Endothelial cell of umbilical vein (primary cell): Measurements from ENCODE around the gene COMMD10. TPM values are rescaled to one million over a fixed set of nuclear protein-coding genes. Genes with fewer than 3 reads are reported as not detected.

Source experiments
- BruUV-seq: library from RNA; stranded (reverse); fragments of 400-500 nt; replicated peaks from 2 replicates; lab custom pipeline; 2021; lab: Mats Ljungman, UMichigan
- CTCF ChIA-PET: fragments of 300-600, 350-600 bp; sonication (Branson Sonifier 250); formaldehyde crosslinking; loops from one replicate; lab custom pipeline; 2021; ENCODE audit warnings: antibody characterized with exemption, inconsistent platforms; lab: Charles Lee
- POLR2A ChIA-PET: fragments of 300-600, 350-600 bp; sonication (Branson Sonifier 250); formaldehyde crosslinking; loops from one replicate; lab custom pipeline; 2021; ENCODE audit warnings: antibody characterized with exemption, inconsistent platforms; lab: Charles Lee
- DNase-seq: peaks from one replicate; pipeline ENCODE4 v3.0.0-alpha.2; 2011; ENCODE audit warnings: low read depth, low spot score
- FAIRE-seq: peaks from 2 replicates; lab custom pipeline; 2011; peaks lifted over from hg19 to GRCh38; lab: Jason Lieb, UNC
- H2AFZ ChIP-seq: 2 replicates; pipeline ENCODE4 v1.6.0; 2012; ENCODE audit warnings: low read depth, low read length, control low read depth, inconsistent platforms
- H3K27ac ChIP-seq: 2 replicates; pipeline ENCODE4 v1.5.1; 2011; ENCODE audit warnings: low read depth, mild to moderate bottlenecking, control low read depth, low read length, moderate library complexity; ENCODE audit not compliant: insufficient read depth
- H3K27me3 ChIP-seq, 2 experiments: 2 replicates each; pipeline versions ENCODE4 v1.6.0 to v1.6.1; 2011; ENCODE audit warnings: low read length in 2 of 2, mixed read lengths in 1 of 2; ENCODE audit not compliant: control insufficient read depth in 2 of 2, insufficient read depth in 2 of 2
- H3K36me3 ChIP-seq, 2 experiments: 2 replicates in 1 of 2; 3 replicates in 1 of 2; pipeline ENCODE4 v1.5.1; 2011; ENCODE audit warnings: low read length in 2 of 2, mild to moderate bottlenecking in 1 of 2, moderate library complexity in 1 of 2; ENCODE audit not compliant: control insufficient read depth in 2 of 2, insufficient read depth in 2 of 2; ENCODE audit errors: extremely low read depth in 1 of 2
- H3K4me1 ChIP-seq: 3 replicates; pipeline ENCODE4 v1.5.1; 2011; ENCODE audit warnings: mild to moderate bottlenecking, low read length; ENCODE audit not compliant: control insufficient read depth, insufficient read depth; ENCODE audit errors: extremely low read depth
- H3K4me2 ChIP-seq: 2 replicates; pipeline ENCODE4 v1.6.1; 2011; ENCODE audit warnings: low read length, control low read depth, mixed read lengths; ENCODE audit not compliant: insufficient read depth
- H3K4me3 ChIP-seq, 3 experiments: fragments of 200-600 bp in 1 of 3; sonication (generic), shearing (Covaris generic) in 1 of 3; replicated peaks in 1 of 3; 2 replicates each; pipeline ENCODE4 v1.5.1; 2011 to 2016; ENCODE audit warnings: control low read depth in 3 of 3, low read length in 3 of 3, mild to moderate bottlenecking in 2 of 3, inconsistent platforms in 1 of 3, low read depth in 1 of 3, moderate library complexity in 1 of 3; ENCODE audit not compliant: insufficient read depth in 1 of 3
- H3K79me2 ChIP-seq: 2 replicates; pipeline ENCODE4 v1.6.0; 2012; ENCODE audit warnings: low read length, inconsistent platforms; ENCODE audit not compliant: control insufficient read depth, insufficient read depth
- H3K9ac ChIP-seq: replicated peaks from 2 replicates; pipeline ENCODE3; 2011; ENCODE audit warnings: low read length, control low read depth; ENCODE audit not compliant: insufficient read depth; ENCODE audit errors: extremely low read depth
- H3K9me1 ChIP-seq: replicated peaks from 3 replicates; pipeline ENCODE4 v1.6.0; 2011; ENCODE audit warnings: mild to moderate bottlenecking, low read length; ENCODE audit not compliant: control insufficient read depth, insufficient read depth; ENCODE audit errors: extremely low read depth
- H3K9me3 ChIP-seq: replicated peaks from 2 replicates; pipeline ENCODE4 v1.5.1; 2012; ENCODE audit warnings: low read length, inconsistent platforms; ENCODE audit not compliant: control insufficient read depth, insufficient read depth
- H4K20me1 ChIP-seq: replicated peaks from 2 replicates; pipeline ENCODE3; 2011; ENCODE audit warnings: mild to moderate bottlenecking, low read length; ENCODE audit not compliant: control insufficient read depth, insufficient read depth; ENCODE audit errors: extremely low read depth
- CTCF ChIP-seq, 2 donors: IDR thresholded peaks; 1 replicate in 1 of 2; 2 replicates in 1 of 2; pipeline ENCODE4 v1.5.1; 2011; ENCODE audit warnings: low read length in 2 of 2, mild to moderate bottlenecking in 2 of 2, moderate library complexity in 2 of 2, control low read depth in 1 of 2, inconsistent platforms in 1 of 2, low read depth in 1 of 2; ENCODE audit not compliant: insufficient read depth in 1 of 2; ENCODE audit errors: extremely low read depth in 1 of 2
- EZH2 ChIP-seq: IDR thresholded peaks from 2 replicates; pipeline ENCODE4 v1.6.1; 2012; ENCODE audit warnings: borderline replicate concordance, low read depth, mild to moderate bottlenecking, moderate library complexity, low read length, inconsistent platforms; ENCODE audit not compliant: severe bottlenecking
- FOS ChIP-seq: IDR thresholded peaks from 2 replicates; pipeline ENCODE4 v1.6.1; 2011; ENCODE audit warnings: mild to moderate bottlenecking, low read length, moderate library complexity, borderline replicate concordance; ENCODE audit not compliant: insufficient read depth
- GATA2 ChIP-seq: IDR thresholded peaks from 2 replicates; pipeline ENCODE4 v1.7.0; 2011; ENCODE audit warnings: low read depth, mild to moderate bottlenecking, moderate library complexity, mixed read lengths, low read length; ENCODE audit not compliant: insufficient read length, insufficient read depth
- JUN ChIP-seq: IDR thresholded peaks from 2 replicates; pipeline ENCODE4 v1.6.1; 2011; ENCODE audit warnings: borderline replicate concordance, low read depth; ENCODE audit not compliant: insufficient read length, insufficient read depth
- MAX ChIP-seq: IDR thresholded peaks from 2 replicates; pipeline ENCODE4 v1.6.1; 2011; ENCODE audit not compliant: insufficient read depth, insufficient read length
- MYC ChIP-seq: IDR thresholded peaks from one replicate; pipeline ENCODE4 v1.6.1; 2011; ENCODE audit warnings: mild to moderate bottlenecking, low read depth, low read length
- POLR2A ChIP-seq: IDR thresholded peaks from 2 replicates; pipeline ENCODE4 v1.6.1; 2012; ENCODE audit warnings: low read depth, mild to moderate bottlenecking, control low read depth, low read length
- POLR2AphosphoS5 ChIP-seq: IDR thresholded peaks from 2 replicates; pipeline ENCODE4 v1.6.1; 2012; ENCODE audit warnings: low read depth, mild to moderate bottlenecking, control low read depth, low read length, moderate library complexity; ENCODE audit not compliant: insufficient read depth
- dilution Hi-C: fragments of 300-500 bp; cut with MboI; formaldehyde crosslinking; loops from one replicate; pipeline ENCODE4 v1.15.0; 2019; ENCODE audit warnings: low sequenced_read_pairs; ENCODE audit not compliant: extremely low pct_ligation_motif_present
- intact Hi-C: fragments of 100-400 bp; cut with micrococcal nuclease; formaldehyde crosslinking; loops from one replicate; pipeline ENCODE4 v1.10.0; 2022
- polyA plus RNA-seq, 4 experiments: library from polyadenylated mRNA; depleted of rRNA in 3 of 4; stranded (reverse) in 3 of 4; unstranded in 1 of 4; fragments of >200 nt; gene quantifications; 2 replicates each; pipeline versions ENCODE4 v1.2.1 to v1.2.3, GENCODE V29; 2011 to 2012; ENCODE audit warnings: missing spikeins in 1 of 4
- total RNA-seq: library from RNA; stranded (reverse); gene quantifications from 2 replicates; pipeline ENCODE4 v1.2.3, GENCODE V29; 2021

The COMMD10 gene
- total and polyA plus RNA-seq, 2 donors (not counting 3 experiments of a cell fraction or from before 2014, with no cell fraction given), result 12.5 to 27.0 TPM

- no peak overlapping the region for H3K27ac ChIP-seq
- BruUV-seq, result no TSS peak
- H3K79me2 ChIP-seq, result peaks cover 16% of the 10 kb centered on the region
- no peak overlapping the region for H2AFZ ChIP-seq
- peaks cover 2% of the 10 kb centered on the region for H3K9me3 ChIP-seq
- H3K9ac ChIP-seq, result no peak overlapping the region
- no peaks in the 10 kb centered on the region for H3K36me3 ChIP-seq
- H3K4me3 ChIP-seq, result no peak overlapping the region
- FAIRE-seq (no peak), DNase-seq (no peak)
- no peaks in the 10 kb centered on the region for H3K27me3 ChIP-seq
- intact Hi-C loops, result no loop called here
- ChIA-PET POLR2A (no interaction called here), CTCF (no interaction called here)
- no peaks in the 10 kb centered on the region for H4K20me1 ChIP-seq
- dilution Hi-C loops, result no loop called here
- H3K4me2 ChIP-seq, result no peak overlapping the region
- no peaks in the 10 kb centered on the region for H3K9me1 ChIP-seq
- TF ChIP-seq CTCF (IDR thresholded peaks at IDR 0.05; ENCODE audit: extremely low read depth in 1 of 2, insufficient read depth in 1 of 2, low read depth in 1 of 2, low read length in 2 of 2), result no peak
- TF ChIP-seq POLR2A, result no peak
- no peak for TF ChIP-seq EZH2
- H3K4me1 ChIP-seq, result no peaks in the 10 kb centered on the region
Observed at GRCh38 chr5:116115163-116115562, 30.3 kb downstream of the COMMD10 start.

GRCh38 chr5:116130471-116130870, 45.6 kb downstream of the COMMD10 start:
- no peak overlapping the region for H3K9ac ChIP-seq
- POLR2A ChIA-PET, result no interaction called here
- no peaks in the 10 kb centered on the region for H3K9me3 ChIP-seq
- dilution Hi-C loops (no loop called here), intact Hi-C loops (no loop called here)
- H4K20me1 ChIP-seq, result no peaks in the 10 kb centered on the region
- no peak overlapping the region for H3K4me3 ChIP-seq
- no peak overlapping the region for H3K4me2 ChIP-seq
- H3K27ac ChIP-seq, result no peak overlapping the region
- DNase-seq (no peak), FAIRE-seq (no peak)
- H3K79me2 ChIP-seq, result no peaks in the 10 kb centered on the region
- no peaks in the 10 kb centered on the region for H3K9me1 ChIP-seq
- H2AFZ ChIP-seq, result no peak overlapping the region
- no peak for TF ChIP-seq CTCF (IDR thresholded peaks at IDR 0.05; ENCODE audit: extremely low read depth in 1 of 2, insufficient read depth in 1 of 2, low read depth in 1 of 2, low read length in 2 of 2)
- TF ChIP-seq POLR2AphosphoS5, result no peak
- no peak for TF ChIP-seq MAX
- no peak for TF ChIP-seq JUN
- TF ChIP-seq MYC, result no peak
- no peak for TF ChIP-seq EZH2
- no peak for TF ChIP-seq POLR2A
- TF ChIP-seq GATA2, result no peak
- TF ChIP-seq FOS, result no peak
- no peaks in the 10 kb centered on the region for H3K36me3 ChIP-seq
- no TSS peak for BruUV-seq
- CTCF ChIA-PET, result no interaction called here
- H3K4me1 ChIP-seq, result no peaks in the 10 kb centered on the region
- no peaks in the 10 kb centered on the region for H3K27me3 ChIP-seq
